C4-2B (cell line): ENCODE data around the gene TMEM147.

Experiments
- H3K27ac ChIP-seq: fragments of 450-650 bp; 2 replicates; pipeline ENCODE4 v1.5.1; 2017
- ZFX ChIP-seq: fragments of 450-650 bp; IDR thresholded peaks from 2 replicates; pipeline ENCODE4 v1.6.1; 2017
- TF ChIP-seq, protein P1 (sequence below): fragments of 450-650 bp; conservative IDR thresholded peaks from 2 replicates; pipeline ENCODE4 v1.5.1; 2017; ENCODE audit warnings: mild to moderate bottlenecking

TMEM147 gene

DNA sequence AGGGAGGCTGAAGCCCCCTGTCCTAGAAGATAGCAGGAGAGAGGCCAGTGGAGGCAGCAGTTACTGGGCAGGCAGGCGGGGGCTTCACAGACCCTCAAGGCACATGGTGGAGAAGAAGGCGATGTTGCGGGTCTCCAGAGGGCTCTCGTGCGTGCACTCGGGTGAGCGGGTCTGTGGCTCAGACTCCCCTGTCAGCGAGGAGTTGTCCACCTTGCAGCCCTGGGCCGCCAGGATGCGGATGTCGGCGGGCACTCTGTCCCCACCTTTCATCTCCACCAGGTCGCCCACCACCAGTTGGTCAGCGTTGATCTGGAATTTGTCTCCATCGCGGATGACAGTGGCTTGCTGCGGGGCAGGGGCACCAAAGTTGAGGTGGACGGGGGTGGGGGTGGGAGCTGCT is 14.8 kb downstream of the TMEM147 start:
- H3K27ac ChIP-seq: no peak overlapping the region
- TF ChIP-seq ZFX: no peak
- TF ChIP-seq, protein P1, sequence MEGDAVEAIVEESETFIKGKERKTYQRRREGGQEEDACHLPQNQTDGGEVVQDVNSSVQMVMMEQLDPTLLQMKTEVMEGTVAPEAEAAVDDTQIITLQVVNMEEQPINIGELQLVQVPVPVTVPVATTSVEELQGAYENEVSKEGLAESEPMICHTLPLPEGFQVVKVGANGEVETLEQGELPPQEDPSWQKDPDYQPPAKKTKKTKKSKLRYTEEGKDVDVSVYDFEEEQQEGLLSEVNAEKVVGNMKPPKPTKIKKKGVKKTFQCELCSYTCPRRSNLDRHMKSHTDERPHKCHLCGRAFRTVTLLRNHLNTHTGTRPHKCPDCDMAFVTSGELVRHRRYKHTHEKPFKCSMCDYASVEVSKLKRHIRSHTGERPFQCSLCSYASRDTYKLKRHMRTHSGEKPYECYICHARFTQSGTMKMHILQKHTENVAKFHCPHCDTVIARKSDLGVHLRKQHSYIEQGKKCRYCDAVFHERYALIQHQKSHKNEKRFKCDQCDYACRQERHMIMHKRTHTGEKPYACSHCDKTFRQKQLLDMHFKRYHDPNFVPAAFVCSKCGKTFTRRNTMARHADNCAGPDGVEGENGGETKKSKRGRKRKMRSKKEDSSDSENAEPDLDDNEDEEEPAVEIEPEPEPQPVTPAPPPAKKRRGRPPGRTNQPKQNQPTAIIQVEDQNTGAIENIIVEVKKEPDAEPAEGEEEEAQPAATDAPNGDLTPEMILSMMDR: no peak

DNA sequence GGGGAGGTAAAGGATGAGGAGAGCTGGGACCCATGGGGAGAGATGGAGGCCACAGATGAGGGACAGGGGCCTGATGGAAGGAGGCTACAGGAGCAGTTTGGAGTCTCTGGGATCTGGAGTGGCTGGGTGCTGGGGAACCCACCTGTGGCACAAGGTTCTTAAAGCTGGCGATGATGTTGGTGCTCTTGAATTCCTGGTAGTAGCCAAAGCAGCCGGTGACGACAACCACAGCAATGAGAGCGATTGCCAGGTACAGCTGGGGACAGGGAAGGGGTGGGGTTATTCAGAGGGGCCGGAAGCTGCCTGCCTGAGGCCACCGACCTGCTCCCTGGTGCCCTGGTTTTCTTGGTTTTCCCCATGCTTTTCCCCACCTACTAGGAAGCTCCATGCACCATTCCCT is 15.3 kb downstream of the TMEM147 start:
- no peak overlapping the region for H3K27ac ChIP-seq

DNA sequence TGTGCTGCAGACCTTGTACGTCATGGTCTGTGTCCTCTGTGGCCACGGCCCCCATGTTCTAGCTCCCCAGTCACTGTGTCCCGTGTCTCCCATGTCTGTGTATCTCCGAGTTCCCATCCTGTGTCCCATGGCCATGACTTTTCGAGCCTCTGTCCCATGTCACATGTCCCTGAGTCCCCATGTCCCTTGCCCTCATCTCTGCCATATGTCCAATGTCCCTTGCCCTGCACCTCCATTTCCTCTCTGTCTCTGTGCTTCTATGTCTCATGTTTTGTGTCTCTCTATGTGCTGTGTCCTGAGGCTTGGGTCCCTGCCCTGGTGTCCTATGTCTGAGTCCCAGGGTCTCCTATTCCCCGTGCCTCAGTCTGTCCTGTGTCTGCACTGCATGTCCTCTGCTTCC is 16.0 kb downstream of the TMEM147 start:
- TF ChIP-seq ZFX: no peak
- TF ChIP-seq, protein P1: no peak
- H3K27ac ChIP-seq: no peak overlapping the region

More for the DNA sequence above, 15.3 kb downstream of the TMEM147 start:
- TF ChIP-seq ZFX: no peak
- TF ChIP-seq, protein P1: no peak

DNA sequence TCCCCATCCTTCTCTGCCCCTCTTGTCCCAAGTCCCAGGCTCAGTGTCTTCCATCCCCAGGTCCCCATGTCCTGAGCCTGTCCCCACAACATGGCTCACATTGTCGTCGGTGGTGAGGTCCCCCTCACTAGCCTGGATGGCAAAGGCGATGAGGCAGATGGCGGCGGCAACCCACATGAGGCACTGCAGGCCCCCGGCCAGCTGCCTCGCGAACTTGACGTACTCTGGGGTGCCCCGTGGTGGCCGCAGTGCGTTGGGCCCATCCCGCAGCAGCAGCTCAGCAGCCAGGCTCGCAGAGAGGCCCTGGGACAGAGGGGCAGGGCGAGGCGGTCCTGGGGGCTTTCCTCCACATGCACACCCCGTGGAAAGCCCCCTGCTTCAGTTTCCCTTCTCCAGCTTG is 16.9 kb downstream of the TMEM147 start:
- TF ChIP-seq ZFX: no peak
- TF ChIP-seq, protein P1: no peak
- H3K27ac ChIP-seq: no peak overlapping the region

DNA sequence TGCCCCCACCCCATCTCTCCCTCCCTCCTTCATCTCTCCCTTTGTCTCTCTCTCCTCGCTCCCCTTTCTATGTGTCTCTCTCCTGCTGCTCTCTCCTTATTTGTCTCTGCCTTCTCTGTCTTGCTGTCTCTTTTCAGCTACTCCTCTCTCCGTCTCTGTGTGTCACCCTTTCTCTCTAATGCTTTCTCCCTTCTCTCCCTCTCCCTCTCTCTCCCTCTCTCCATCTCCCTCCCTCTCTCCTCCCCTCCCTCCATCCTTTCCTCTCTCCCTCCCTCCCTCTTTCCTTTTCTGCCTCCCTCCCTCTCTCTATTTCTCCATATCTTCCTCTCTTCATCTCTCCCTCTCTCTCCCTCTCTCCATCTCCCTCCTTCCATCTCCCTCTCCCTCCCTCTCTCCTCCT is 17.4 kb downstream of the TMEM147 start:
- no peak for TF ChIP-seq ZFX
- TF ChIP-seq, protein P1: no peak

DNA sequence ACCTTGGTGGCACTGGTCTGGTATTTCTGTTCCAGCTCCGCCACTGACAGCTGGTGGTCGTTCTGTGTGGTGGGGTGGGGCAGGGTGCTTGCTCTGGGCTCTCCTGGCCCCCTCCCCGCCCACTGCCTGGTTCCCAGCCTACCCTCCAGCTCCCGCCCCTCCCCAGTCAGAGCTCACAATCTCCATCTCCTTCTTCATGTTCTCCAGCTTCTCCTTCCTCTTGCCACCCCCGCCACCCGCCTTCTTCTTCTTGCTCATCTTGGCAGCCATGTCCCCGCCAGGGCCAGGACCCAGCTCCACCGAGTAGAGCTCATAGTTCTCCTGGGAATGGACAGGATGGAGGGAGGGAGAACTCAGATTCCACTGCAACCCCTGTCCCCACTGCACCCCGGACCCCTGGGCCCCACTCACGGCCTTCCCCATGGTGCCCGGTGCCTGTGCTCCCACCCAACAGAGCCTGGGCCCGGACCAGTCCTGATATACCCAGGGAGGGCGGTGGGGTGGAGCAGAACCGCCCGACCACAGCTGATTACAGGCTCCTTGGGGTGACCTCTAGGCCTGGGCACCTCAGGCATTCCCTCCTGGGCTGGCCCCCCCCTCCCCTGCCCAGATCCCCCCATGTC is 17.9 kb downstream of the TMEM147 start, which contains the start of gene ATP4A:
Gene ATP4A, minus strand, starts transcription at position 452 of the 623 bp plus-strand sequence. Its CDS starts 29 bp downstream, at position 423.
- no peak within 1 kb of the TSS for H3K27ac ChIP-seq
- TF ChIP-seq, protein P1: no peak
- TF ChIP-seq ZFX: no peak

More for the DNA sequence above, 17.4 kb downstream of the TMEM147 start:
- H3K27ac ChIP-seq: no peak overlapping the region

DNA sequence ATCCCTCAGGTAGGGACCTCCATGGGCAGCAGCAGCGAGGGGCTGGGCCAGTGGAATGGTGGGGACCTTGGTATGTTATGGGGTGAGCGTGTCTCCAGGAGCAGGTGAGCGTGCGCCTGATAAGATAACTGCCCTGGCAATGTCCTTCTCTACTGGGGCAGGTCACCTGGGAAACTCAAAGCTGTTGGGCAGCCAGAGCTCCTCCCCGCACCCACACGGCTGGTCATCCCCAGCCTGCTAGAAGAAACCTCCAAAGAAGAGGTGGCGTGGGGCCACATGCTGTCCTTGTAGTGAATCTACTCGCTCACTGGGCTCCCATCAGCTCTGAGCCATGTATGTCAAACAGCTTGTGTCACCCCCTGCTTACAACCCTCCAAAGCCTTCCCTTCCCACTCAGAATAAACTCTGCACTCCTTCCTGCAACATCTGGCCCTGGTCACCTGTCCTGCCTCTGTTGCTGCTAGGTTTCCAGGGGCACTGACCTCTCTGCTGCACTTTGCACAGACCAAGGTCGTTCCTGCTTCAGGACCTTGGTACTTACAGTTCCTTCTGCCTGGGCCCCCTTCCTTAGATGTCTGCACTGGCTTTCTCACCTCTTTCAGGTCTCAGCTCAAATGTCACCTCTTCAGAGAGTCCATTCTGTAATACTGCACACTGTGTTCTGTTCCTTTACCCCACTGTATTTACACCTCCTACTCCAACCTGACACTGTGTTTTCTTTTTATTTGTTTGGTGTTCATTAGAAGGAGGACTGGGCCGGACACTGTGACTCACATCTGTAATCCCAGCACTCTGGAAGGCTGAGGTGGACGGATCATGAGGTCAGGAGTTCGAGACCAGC is 19.8 kb downstream of the TMEM147 start:
- TF ChIP-seq, protein P1: no peak
- TF ChIP-seq ZFX: no peak
- no peak overlapping the region for H3K27ac ChIP-seq
